GM18517 (cell line): ENCODE results near the gene AEN.

Experiments
- ATAC-seq: cut with Tn5 transposase; IDR thresholded peaks from one replicate; pipeline ENCODE4 v1.9.1; 2021; ENCODE audit warnings: mild to moderate bottlenecking, moderate library complexity; ENCODE audit not compliant: unreplicated experiment

AEN gene

GRCh38 chr15:88620995-88621772 is at the start of gene AEN:
AEN (plus strand) TSS chr15:88621340; CDS start chr15:88626210, 4,870 bp downstream.
- peak; percentile 88 for ATAC-seq

GRCh38 chr15:88571852-88572259 is 49.3 kb upstream of the AEN start:
- no peak for ATAC-seq

- no peak for ATAC-seq
These were observed 47.1 kb upstream of the AEN start for GRCh38 chr15:88574077-88574476.

GRCh38 chr15:88574655-88575054 is 46.5 kb upstream of the AEN start:
- ATAC-seq: no peak

- no peak for ATAC-seq
These were observed 41.8 kb upstream of the AEN start for GRCh38 chr15:88579322-88579721.

GRCh38 chr15:88580532-88580931 is 40.6 kb upstream of the AEN start:
- no peak for ATAC-seq

GRCh38 chr15:88586401-88587162 is 34.6 kb upstream of the AEN start:
- ATAC-seq: no peak

GRCh38 chr15:88590759-88591158 is 30.4 kb upstream of the AEN start:
- no peak for ATAC-seq

- ATAC-seq: no peak
These were observed 29.8 kb upstream of the AEN start for GRCh38 chr15:88591384-88591783.

GRCh38 chr15:88603885-88604284 is 17.3 kb upstream of the AEN start:
- ATAC-seq: no peak

GRCh38 chr15:88604381-88605188 is 16.6 kb upstream of the AEN start:
- ATAC-seq: no peak

GRCh38 chr15:88605189-88606069 is 15.7 kb upstream of the AEN start:
- ATAC-seq: no peak

GRCh38 chr15:88606070-88606794 is 14.9 kb upstream of the AEN start:
- no peak for ATAC-seq

GRCh38 chr15:88607951-88608350 is 13.2 kb upstream of the AEN start:
- no peak for ATAC-seq

GRCh38 chr15:88608607-88609181 is 12.4 kb upstream of the AEN start:
- ATAC-seq: no peak

- no peak for ATAC-seq
These were observed 11.6 kb upstream of the AEN start for GRCh38 chr15:88609344-88610090.

- no peak for ATAC-seq
These were observed 10.4 kb upstream of the AEN start for GRCh38 chr15:88610701-88611231.

GRCh38 chr15:88612186-88612796 is 8.8 kb upstream of the AEN start:
- ATAC-seq: no peak
